ENCODE measurements around the gene SMYD3. TPM values are rescaled to one million over a fixed set of nuclear protein-coding genes. Genes with fewer than 3 reads are reported as not detected.

Gene SMYD3
- polyA plus RNA-seq, 2 of the 4 experiments (the other 2 are of a cell fraction), result 18.2 to 35.2 TPM

GRCh38 chr1:245802941-245803665 is 704.0 kb downstream of the SMYD3 start (continued):
- TF ChIP-seq POLR2AphosphoS2 (conservative IDR thresholded peaks at IDR 0.05; ENCODE audit: low read length) (no peak), JUNB (IDR thresholded peaks at IDR 0.05) (no peak), ELK1 (IDR thresholded peaks at IDR 0.05; ENCODE audit: low read depth, low read length) (no peak), BHLHE40 (IDR thresholded peaks at IDR 0.05; ENCODE audit: low read depth, low read length) (no peak), HOXB5 (CRISPR knock-in tag; IDR thresholded peaks at IDR 0.05) (no peak), EP300 (IDR thresholded peaks at IDR 0.05) (no peak)
- TF ChIP-seq, protein P1, sequence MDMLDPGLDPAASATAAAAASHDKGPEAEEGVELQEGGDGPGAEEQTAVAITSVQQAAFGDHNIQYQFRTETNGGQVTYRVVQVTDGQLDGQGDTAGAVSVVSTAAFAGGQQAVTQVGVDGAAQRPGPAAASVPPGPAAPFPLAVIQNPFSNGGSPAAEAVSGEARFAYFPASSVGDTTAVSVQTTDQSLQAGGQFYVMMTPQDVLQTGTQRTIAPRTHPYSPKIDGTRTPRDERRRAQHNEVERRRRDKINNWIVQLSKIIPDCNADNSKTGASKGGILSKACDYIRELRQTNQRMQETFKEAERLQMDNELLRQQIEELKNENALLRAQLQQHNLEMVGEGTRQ (IDR thresholded peaks at IDR 0.05), result no peak

DNA sequence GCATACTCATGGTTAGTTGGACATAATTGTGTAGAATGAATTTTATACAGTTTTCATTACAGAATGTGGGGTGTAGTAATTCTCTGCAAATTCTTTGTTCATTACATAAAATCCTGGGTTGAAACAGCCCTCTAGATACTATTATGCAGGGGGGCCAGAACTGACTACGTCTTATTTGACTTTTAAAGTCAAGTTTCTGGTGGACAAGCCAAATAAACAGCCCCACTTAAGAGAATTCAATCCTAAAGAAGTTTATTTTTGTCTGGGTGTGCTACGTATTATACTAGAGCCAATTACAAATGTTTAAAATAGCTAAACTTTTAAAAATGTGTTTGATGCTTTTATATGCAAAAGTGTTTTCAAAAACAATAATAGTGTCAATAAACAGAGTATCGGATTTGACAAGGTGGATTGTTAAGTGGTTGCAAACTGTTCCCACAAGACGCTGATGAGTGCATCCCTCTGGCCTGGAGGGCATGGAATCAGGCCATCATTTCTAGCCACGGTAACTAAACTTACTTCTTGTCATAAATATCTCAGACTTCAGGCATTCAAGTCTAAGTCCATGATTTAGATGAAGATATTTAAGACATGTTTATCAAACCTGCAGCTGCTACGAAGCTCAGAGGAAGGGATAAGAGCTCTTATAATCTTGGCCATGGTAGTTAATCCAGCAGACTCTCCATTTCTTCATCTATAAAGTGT is 706.0 kb downstream of the SMYD3 start:
- TF ChIP-seq RAD21 (conservative IDR thresholded peaks at IDR 0.05 in 1 of 2, IDR thresholded peaks at IDR 0.05 in 1 of 2), result no peak
- TF ChIP-seq REST (IDR thresholded peaks at IDR 0.05), result no peak
- TF ChIP-seq NFE2L2 (conservative IDR thresholded peaks at IDR 0.05; ENCODE audit: low read length), result no peak
- TF ChIP-seq, protein P1 (IDR thresholded peaks at IDR 0.05), result no peak
- TF ChIP-seq, protein P2, sequence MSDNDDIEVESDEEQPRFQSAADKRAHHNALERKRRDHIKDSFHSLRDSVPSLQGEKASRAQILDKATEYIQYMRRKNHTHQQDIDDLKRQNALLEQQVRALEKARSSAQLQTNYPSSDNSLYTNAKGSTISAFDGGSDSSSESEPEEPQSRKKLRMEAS (IDR thresholded peaks at IDR 0.05), result no peak
- no peak for TF ChIP-seq HEYL (CRISPR knock-in tag; IDR thresholded peaks at IDR 0.05)
- no peak for TF ChIP-seq CHD4 (IDR thresholded peaks at IDR 0.05; ENCODE audit: borderline replicate concordance)
- no peak for TF ChIP-seq PHF8 (IDR thresholded peaks at IDR 0.05; ENCODE audit: borderline replicate concordance, low read depth)
- TF ChIP-seq, protein P3, sequence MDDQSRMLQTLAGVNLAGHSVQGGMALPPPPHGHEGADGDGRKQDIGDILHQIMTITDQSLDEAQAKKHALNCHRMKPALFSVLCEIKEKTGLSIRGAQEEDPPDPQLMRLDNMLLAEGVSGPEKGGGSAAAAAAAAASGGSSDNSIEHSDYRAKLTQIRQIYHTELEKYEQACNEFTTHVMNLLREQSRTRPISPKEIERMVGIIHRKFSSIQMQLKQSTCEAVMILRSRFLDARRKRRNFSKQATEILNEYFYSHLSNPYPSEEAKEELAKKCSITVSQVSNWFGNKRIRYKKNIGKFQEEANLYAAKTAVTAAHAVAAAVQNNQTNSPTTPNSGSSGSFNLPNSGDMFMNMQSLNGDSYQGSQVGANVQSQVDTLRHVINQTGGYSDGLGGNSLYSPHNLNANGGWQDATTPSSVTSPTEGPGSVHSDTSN (IDR thresholded peaks at IDR 0.05), result no peak
- TF ChIP-seq KDM5A (IDR thresholded peaks at IDR 0.05), result no peak
- Histone ChIP-seq H3K4me1 (no peaks in the 10 kb centered on the region), H3K4me2 (no peak overlapping the region), H3K4me3 (no peak overlapping the region), H3K9me3 (no peaks in the 10 kb centered on the region), H3K27ac (no peak overlapping the region)
- ChIA-PET POLR2A (no interaction called here), CTCF (interaction anchor here (0.7 to 0.9 kb wide), 2 partner anchors 10 to 492 kb away, joined by 3 read pairs; no protein-coding TSS in a partner anchor)
- DNase-seq (ENCODE audit: low read depth in 1 of 2, low spot score in 1 of 2) (no peak), ATAC-seq (no peak), FAIRE-seq (no peak)
- WGBS (ENCODE audit: missing lambda C conversion rate), result 76% methylated on average over 6 of the region's 6 CpGs
